ENCODE measurements around the gene PAX8.

DNA sequence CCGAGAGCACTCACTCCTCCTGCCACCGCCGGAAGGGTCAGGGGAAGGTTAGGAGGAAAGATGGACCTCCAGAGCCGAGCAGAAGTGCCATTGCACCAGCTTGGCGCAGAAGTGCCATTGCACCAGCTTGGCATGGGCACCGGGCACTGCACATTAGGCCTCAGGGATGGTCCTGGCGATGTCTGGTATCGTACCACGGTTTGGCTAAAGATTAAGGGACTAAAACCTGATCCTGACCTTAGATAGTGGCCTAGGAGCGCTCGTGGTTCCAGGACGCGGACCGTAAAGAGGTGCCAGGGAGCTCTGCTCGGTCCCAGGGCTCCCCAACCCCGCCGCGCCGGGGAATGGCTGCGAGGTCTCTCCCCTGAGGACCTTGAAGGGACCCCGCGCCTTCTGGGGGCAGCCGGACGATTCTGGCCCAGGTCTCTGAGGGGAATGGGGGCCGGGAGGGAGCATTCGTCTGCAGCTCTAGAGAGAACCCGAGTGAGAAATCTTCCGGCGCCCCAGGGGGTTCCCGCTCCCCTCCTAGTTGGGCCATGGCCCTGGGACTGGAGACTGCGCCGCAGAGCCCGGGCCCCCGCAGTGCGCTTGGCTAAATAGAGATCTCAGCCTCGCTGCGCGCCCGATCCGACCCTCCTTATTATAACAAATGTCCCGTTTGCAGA is 1.8 kb downstream of the PAX8 start:
- TF ChIP-seq, protein P1, sequence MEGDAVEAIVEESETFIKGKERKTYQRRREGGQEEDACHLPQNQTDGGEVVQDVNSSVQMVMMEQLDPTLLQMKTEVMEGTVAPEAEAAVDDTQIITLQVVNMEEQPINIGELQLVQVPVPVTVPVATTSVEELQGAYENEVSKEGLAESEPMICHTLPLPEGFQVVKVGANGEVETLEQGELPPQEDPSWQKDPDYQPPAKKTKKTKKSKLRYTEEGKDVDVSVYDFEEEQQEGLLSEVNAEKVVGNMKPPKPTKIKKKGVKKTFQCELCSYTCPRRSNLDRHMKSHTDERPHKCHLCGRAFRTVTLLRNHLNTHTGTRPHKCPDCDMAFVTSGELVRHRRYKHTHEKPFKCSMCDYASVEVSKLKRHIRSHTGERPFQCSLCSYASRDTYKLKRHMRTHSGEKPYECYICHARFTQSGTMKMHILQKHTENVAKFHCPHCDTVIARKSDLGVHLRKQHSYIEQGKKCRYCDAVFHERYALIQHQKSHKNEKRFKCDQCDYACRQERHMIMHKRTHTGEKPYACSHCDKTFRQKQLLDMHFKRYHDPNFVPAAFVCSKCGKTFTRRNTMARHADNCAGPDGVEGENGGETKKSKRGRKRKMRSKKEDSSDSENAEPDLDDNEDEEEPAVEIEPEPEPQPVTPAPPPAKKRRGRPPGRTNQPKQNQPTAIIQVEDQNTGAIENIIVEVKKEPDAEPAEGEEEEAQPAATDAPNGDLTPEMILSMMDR (IDR thresholded peaks at IDR 0.05) = no peak
- TF ChIP-seq POLR2AphosphoS5 (IDR thresholded peaks at IDR 0.05) (no peak), EP300 (IDR thresholded peaks at IDR 0.05) (no peak)
